GM19238 (cell line): ENCODE measurements around the gene EXT2.

Experiments
- DNase-seq: peaks from one replicate; pipeline ENCODE4 v3.0.0; 2011; ENCODE audit warnings: low spot score; ENCODE audit not compliant: insufficient read length

Gene EXT2

DNA sequence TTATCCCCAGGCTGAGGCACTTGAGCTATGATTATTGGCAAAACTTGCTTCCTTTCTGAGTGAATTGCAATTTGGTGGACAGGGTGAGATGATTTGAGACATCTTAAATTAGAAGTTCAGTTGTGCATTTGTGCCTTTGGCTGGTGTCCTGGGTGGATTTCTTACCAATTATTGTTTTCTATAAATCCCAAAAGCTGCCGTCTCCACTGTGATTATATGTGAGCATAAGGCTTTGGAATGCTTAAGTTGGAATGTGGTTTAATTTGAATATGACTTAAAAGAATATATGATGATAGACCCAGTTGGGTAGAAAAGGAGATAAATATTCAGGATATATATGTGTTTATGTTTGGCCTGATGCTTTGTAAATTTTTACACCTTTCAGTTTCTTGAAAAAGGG lies 70.0 kb downstream of the EXT2 start:
- no peak for DNase-seq

DNA sequence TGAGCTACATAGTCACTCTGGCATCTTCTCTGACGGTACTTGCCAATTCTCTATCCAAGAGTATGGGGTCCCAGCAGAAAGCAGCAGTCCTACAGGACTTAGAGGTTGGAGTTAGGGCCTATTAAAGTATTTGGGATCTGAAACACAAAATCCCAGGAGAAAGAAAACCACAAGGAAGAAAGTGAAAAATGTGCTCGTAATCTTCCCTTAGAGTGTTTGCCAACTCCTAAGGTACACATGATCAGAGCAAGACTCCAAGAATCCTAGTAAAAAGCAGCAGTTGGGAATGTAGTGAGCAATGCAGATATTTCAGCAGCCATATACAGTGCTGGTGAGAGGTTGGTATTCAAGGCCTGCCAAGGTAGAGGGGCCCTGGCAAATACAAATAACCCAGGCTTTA lies 71.6 kb downstream of the EXT2 start:
- no peak for DNase-seq

- DNase-seq, result no peak
These were observed 76.0 kb downstream of the EXT2 start for GRCh38 chr11:44171518-44171917.

DNA sequence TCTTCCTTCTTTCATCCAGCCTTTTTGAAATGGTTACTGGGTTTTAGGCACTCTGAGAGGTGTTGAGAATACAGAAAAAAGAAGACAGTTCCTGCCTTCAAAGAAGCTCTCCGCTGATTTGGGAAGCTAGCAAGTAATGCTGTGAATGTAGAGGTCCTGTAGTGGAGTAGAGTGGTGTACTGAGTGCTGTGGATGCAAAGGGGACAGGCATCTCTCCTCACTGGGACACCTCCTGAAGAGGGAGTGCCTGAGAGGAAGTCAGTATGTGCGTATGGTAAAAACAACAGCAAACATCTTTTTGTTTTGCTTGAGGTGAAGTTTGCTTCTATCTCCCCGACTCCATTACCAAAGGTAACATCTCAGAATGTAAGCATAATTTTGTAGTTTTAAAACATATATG lies 77.5 kb downstream of the EXT2 start:
- no peak for DNase-seq

DNA sequence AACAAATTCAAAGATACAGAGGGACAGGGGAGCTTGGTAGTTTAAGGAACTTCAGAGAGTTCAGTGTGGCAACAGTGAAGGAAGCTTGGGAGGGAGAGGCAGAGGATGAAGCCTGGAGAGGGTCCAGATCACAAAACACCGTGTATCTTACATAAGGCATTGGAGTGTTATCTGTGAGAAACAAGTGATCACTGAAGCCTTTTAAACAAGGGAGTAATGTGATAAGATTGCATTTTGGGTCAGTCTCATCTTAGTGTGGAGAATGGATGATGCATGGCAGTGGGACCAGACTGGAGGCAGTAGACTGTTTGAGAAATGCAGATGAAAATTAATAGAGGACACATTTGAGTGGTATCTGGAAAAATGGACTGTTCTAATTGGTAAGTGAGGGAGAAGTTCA lies 79.4 kb downstream of the EXT2 start:
- DNase-seq, result no peak

DNA sequence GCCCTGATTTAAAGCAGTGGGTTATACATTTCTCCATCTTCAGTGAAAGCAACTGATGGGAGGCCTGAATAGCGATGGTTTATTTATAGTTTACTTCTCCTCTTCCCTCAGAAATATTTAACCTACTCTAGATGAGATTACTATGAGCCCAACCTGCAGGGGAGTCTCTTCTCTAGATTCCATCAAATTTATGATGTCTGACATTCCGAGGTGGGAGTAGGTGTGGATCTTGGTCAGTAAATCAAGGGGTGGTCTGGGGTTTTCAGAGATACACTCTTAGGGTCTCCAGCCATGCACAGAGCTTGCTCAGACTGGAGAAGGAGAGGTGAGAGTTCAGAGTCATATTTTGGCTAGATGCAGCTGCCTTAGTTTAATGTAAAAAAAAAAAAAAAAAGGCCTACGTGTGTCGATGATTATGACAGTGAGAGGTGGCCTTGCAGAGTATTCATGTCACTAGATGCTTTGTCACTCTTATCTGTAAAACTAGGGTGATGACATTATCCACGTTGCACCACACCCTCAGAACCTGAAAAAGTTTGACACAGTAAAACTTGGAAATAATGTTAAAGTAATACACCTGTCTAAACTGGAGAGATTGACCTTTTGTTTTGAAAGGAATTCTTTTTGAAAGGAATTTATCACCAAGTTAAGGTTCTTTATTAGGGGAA lies 81.2 kb downstream of the EXT2 start:
- no peak for DNase-seq

DNA sequence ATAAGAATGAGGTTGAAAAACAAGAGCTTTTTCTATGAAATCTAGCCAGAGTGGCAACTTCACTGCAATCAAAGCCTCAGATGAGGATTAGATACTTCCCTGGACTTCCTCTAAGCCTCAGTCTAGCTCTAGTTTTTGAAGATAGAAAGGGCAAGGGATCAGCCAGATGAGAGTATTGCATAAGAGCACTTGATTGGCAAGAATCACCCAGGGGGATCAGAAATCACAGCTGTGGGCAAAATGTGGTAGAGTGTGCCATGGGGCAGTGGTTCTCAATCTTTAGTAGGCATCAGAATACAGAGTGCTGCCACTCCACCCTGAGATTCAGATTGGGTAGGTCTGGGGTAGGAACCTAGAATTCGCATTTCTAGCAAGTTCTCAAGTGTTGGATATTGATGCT lies 82.4 kb downstream of the EXT2 start:
- DNase-seq, result no peak

- no peak for DNase-seq
These were observed 82.9 kb downstream of the EXT2 start for GRCh38 chr11:44178381-44178780.

DNA sequence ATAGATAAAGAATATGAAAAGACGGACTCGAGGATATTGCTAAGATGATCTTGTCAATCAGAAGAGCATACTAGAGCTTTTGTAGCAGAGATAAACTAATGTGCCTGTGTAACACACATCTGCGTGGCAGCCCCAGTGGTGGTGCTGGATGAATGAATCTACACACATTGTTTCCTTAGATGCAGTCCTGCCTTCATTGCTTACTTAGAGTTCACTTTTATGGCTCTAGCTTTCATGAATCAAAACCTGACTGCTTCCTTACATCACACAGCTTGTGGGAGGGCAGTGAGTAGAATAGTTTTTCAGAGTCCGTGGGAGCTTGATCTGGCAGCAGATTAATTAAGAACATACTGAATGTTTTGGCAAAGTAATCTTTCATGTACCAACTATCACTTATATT lies 83.7 kb downstream of the EXT2 start:
- no peak for DNase-seq

- no peak for DNase-seq
These were observed 84.6 kb downstream of the EXT2 start for GRCh38 chr11:44180107-44180506.

DNA sequence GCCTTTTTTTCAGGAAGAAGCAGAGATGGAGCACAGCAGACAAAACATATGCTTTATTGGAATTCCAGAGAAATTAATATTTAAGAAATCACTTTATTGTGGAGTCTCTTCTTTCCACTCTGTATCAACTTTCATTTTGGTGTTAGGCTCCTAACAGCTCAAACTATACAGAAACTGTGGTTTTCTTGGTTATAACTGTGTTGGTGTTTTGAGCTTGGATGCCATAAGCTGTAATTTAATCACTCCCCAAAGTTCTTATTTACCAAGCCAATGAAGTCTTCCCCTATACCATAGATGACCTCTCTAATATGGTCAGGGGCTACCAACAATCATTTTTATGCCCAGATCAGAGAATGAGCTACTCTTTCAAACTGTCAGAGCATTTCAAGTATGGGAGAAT lies 90.0 kb downstream of the EXT2 start:
- no peak for DNase-seq

- DNase-seq, result no peak
These were observed 90.9 kb downstream of the EXT2 start for GRCh38 chr11:44186321-44186930.

DNA sequence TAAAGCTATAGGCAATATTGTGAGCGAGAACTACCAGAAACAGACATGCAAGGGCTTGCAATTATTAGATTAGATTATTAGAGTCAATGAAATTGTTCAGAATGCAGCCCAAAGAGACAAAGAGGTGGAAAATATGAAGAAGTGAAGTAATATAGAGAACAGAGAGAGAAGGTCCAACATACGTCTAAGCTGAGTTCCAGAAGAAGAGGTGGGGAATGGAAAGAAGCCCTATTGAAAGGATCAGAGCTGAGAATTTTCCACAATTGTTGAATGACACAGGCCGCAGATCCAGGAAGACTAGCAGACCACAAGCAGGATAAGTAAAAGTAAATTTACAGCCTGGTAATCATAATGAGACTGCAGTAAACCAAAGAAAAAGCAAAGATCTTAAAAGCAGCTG lies 93.2 kb downstream of the EXT2 start:
- no peak for DNase-seq

- DNase-seq, result no peak
These were observed 94.8 kb downstream of the EXT2 start for GRCh38 chr11:44189986-44190882.

GRCh38 chr11:44190883-44191230 lies 95.4 kb downstream of the EXT2 start:
- DNase-seq, result no peak

DNA sequence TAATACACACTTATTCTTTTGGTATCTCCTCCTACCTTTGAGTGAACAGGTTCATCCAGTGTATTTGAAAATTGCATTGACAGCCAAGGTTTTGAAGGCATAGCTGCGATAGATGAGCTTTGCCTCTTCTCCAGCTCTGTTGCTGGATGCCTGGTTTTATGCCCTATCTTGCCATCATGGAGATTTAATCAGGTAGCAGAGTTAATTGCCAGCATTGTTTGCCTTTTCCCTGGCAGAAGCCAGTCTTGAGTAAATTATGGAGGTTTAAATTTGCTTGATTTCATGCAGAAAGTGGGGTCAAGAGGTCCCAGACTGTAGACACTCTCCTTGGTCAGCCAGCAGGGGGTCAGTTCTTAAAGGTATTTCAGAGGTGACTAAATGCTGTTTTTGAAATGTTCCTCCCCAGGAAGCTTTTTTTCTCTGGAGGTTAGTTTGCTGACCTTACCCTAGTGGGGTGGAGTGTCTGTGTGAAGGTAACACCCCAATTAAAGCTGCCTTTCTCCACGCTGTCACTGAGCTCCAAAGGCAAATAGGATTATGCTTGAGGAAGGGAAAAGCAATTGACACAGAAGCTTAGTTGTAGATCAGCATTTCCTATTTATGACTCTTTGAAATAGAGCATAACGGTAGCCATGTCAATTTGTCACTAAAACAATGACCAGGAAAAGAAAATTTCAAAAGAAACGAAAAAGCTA lies 96.0 kb downstream of the EXT2 start:
- DNase-seq, result no peak

- no peak for DNase-seq
These were observed 96.5 kb downstream of the EXT2 start for GRCh38 chr11:44192017-44192385.

GRCh38 chr11:44192462-44193100 lies 97.1 kb downstream of the EXT2 start:
- DNase-seq, result no peak

GRCh38 chr11:44193856-44194255 lies 98.4 kb downstream of the EXT2 start:
- DNase-seq, result no peak

GRCh38 chr11:44198146-44198724 lies 102.8 kb downstream of the EXT2 start:
- no peak for DNase-seq

GRCh38 chr11:44199298-44199697 lies 103.8 kb downstream of the EXT2 start:
- DNase-seq, result no peak
